GM12878 (cell line): ENCODE data around the gene ZDHHC14. TPM values are rescaled to one million over a fixed set of nuclear protein-coding genes. Genes with fewer than 3 reads are reported as not detected.

Experiments used
- ATF7 ChIP-seq: fragments of 450-650 bp; IDR thresholded peaks from 2 replicates; pipeline ENCODE4 v1.6.1; 2016; ENCODE audit warnings: low read depth, mild to moderate bottlenecking
- CREB1 ChIP-seq: IDR thresholded peaks from 2 replicates; pipeline ENCODE4 v1.6.1; 2012; ENCODE audit warnings: low read depth, mild to moderate bottlenecking, inconsistent platforms
- CUX1 ChIP-seq: IDR thresholded peaks from 2 replicates; pipeline ENCODE4 v1.6.1; 2012; ENCODE audit warnings: improper control_type of control experiment, low read depth, low read length; ENCODE audit not compliant: insufficient replicate concordance
- HCFC1 ChIP-seq: fragments of 150-350 bp; IDR thresholded peaks from 2 replicates; pipeline ENCODE4 v1.6.1; 2014; ENCODE audit warnings: low read length
- IKZF2 ChIP-seq, 2 experiments: fragments of 450-650 bp; IDR thresholded peaks; 2 replicates each; pipeline ENCODE4 v1.6.1; 2017; ENCODE audit warnings: mild to moderate bottlenecking in 2 of 2, moderate library complexity in 2 of 2
- IRF4 ChIP-seq: IDR thresholded peaks from 2 replicates; pipeline ENCODE4 v1.6.1; 2011; ENCODE audit warnings: low read depth, low read length
- KDM1A ChIP-seq: fragments of 200-600 bp; sonication (generic); IDR thresholded peaks from 2 replicates; pipeline ENCODE4 v1.6.1; 2016; ENCODE audit warnings: borderline replicate concordance
- MYC ChIP-seq: IDR thresholded peaks from 2 replicates; pipeline ENCODE4 v1.6.1; 2011; ENCODE audit warnings: mild to moderate bottlenecking, low read length, moderate library complexity, inconsistent platforms; ENCODE audit not compliant: insufficient read depth, insufficient replicate concordance, insufficient read length, severe bottlenecking
- PAX8 ChIP-seq: fragments of 450-650 bp; IDR thresholded peaks from 2 replicates; pipeline ENCODE4 v1.6.1; 2017; ENCODE audit warnings: mild to moderate bottlenecking, moderate library complexity
- POLR2AphosphoS2 ChIP-seq: IDR thresholded peaks from 2 replicates; pipeline ENCODE4 v1.6.1; 2011; ENCODE audit warnings: low read depth, mild to moderate bottlenecking, low read length, improper control_type of control experiment, moderate library complexity
- POLR2AphosphoS5 ChIP-seq: IDR thresholded peaks from 2 replicates; pipeline ENCODE4 v1.6.1; 2011; ENCODE audit warnings: mild to moderate bottlenecking, low read length, inconsistent platforms
- RAD21 ChIP-seq: IDR thresholded peaks from 2 replicates; pipeline ENCODE4 v1.6.1; 2011; ENCODE audit warnings: mild to moderate bottlenecking, low read depth, low read length, moderate library complexity; ENCODE audit not compliant: insufficient read depth
- RBBP5 ChIP-seq: fragments of 200-600 bp; sonication (generic); conservative IDR thresholded peaks from 2 replicates; pipeline ENCODE4 v1.6.1; 2016
- STAT3 ChIP-seq: IDR thresholded peaks from 2 replicates; pipeline ENCODE4 v1.6.1; 2011; ENCODE audit warnings: low read depth, low read length, improper control_type of control experiment
- YY1 ChIP-seq: IDR thresholded peaks from 2 replicates; pipeline ENCODE4 v1.6.1; 2011; ENCODE audit warnings: low read depth, mild to moderate bottlenecking, low read length
- ZNF592 ChIP-seq: fragments of 450-650 bp; IDR thresholded peaks from 2 replicates; pipeline ENCODE4 v1.6.1; 2017; ENCODE audit warnings: mild to moderate bottlenecking, moderate library complexity
- polyA plus RNA-seq, 11 experiments: library from polyadenylated mRNA; depleted of rRNA in 4 of 11; unstranded in 6 of 11; stranded (reverse) in 5 of 11; fragments of >200 nt; fragmentation: Nextera tagmentation in 4 of 11; fragmentation: Illumina TruSeq in 1 of 11; extraction: Ambion mirVana in 4 of 11; extraction: Trizol in 1 of 11; gene quantifications; 1 replicate in 1 of 11; 2 replicates in 10 of 11; pipeline versions ENCODE4 v1.2.1 to v1.2.3, GENCODE V29; 2011 to 2016; ENCODE audit warnings: inconsistent platforms in 2 of 11, missing spikeins in 2 of 11, low read depth in 1 of 11
- total RNA-seq, 4 experiments: library from RNA; depleted of rRNA in 3 of 4; stranded (reverse); fragments of >200 nt in 3 of 4; fragmentation: Illumina TruSeq in 1 of 4; extraction: Trizol in 1 of 4; gene quantifications; 2 replicates each; pipeline versions ENCODE4 v1.2.1 to v1.2.3, GENCODE V29; 2013 to 2021
- TF ChIP-seq, protein P1 (sequence below): IDR thresholded peaks from 2 replicates; pipeline ENCODE4 v1.6.1; 2011; ENCODE audit warnings: borderline replicate concordance, low read depth, mild to moderate bottlenecking, moderate library complexity, mixed read lengths, low read length; ENCODE audit not compliant: insufficient read depth; ENCODE audit errors: extremely low read length
- TF ChIP-seq, protein P2 (sequence below): fragments of 450-650 bp; IDR thresholded peaks from 2 replicates; pipeline ENCODE4 v1.6.1; 2017; ENCODE audit warnings: borderline replicate concordance
- TF ChIP-seq, protein P3 (sequence below): IDR thresholded peaks from 2 replicates; pipeline ENCODE4 v1.6.1; 2011; ENCODE audit warnings: mild to moderate bottlenecking, low read depth, low read length, moderate library complexity; ENCODE audit not compliant: insufficient replicate concordance

The ZDHHC14 gene
- total and polyA plus RNA-seq, 10 of the 15 experiments (the other 5 are each of a cell fraction or from before 2014, with no cell fraction given), result 0.15 to 16.0 (median 0.76) TPM; not detected in 1

DNA sequence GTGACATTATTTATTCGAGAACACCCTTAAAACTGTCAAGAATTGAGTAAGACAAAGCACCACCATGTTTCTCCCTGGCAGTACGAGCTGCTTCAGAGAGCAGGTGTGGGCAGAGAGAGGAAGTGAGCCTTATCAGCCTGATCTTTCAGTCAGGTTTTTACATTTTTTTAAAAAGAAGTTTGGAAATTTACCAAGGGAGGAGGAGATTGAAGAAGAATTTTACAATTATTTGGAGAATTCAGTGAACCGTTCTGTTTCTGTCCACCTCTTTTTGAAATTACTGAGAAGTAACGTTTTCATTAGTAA lies 75.5 kb downstream of the ZDHHC14 start (continued):
- TF ChIP-seq, protein P1, sequence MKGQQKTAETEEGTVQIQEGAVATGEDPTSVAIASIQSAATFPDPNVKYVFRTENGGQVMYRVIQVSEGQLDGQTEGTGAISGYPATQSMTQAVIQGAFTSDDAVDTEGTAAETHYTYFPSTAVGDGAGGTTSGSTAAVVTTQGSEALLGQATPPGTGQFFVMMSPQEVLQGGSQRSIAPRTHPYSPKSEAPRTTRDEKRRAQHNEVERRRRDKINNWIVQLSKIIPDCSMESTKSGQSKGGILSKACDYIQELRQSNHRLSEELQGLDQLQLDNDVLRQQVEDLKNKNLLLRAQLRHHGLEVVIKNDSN, result no peak
- TF ChIP-seq STAT3 (no peak), IRF4 (peak; percentile 74), HCFC1 (no peak), ATF7 (no peak), POLR2AphosphoS5 (no peak), RAD21 (no peak), IKZF2 (IDR thresholded peaks at IDR 0.05) (peak; percentile 68 to 71; a peak in 3 of 4 replicates), MYC (no peak), PAX8 (no peak), CUX1 (no peak), POLR2AphosphoS2 (no peak), CREB1 (no peak), ZNF592 (no peak), RBBP5 (no peak), KDM1A (no peak), YY1 (peak; percentile 93)
- TF ChIP-seq, protein P2, sequence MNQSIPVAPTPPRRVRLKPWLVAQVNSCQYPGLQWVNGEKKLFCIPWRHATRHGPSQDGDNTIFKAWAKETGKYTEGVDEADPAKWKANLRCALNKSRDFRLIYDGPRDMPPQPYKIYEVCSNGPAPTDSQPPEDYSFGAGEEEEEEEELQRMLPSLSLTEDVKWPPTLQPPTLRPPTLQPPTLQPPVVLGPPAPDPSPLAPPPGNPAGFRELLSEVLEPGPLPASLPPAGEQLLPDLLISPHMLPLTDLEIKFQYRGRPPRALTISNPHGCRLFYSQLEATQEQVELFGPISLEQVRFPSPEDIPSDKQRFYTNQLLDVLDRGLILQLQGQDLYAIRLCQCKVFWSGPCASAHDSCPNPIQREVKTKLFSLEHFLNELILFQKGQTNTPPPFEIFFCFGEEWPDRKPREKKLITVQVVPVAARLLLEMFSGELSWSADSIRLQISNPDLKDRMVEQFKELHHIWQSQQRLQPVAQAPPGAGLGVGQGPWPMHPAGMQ, result no peak
- TF ChIP-seq, protein P3, sequence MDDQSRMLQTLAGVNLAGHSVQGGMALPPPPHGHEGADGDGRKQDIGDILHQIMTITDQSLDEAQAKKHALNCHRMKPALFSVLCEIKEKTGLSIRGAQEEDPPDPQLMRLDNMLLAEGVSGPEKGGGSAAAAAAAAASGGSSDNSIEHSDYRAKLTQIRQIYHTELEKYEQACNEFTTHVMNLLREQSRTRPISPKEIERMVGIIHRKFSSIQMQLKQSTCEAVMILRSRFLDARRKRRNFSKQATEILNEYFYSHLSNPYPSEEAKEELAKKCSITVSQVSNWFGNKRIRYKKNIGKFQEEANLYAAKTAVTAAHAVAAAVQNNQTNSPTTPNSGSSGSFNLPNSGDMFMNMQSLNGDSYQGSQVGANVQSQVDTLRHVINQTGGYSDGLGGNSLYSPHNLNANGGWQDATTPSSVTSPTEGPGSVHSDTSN, result peak; percentile 44
